Gastrocnemius medialis (tissue), 4 donors: ENCODE data around the gene FRY. TPM values are rescaled to one million over a fixed set of nuclear protein-coding genes. Genes with fewer than 3 reads are reported as not detected.
A peak's percentile ranks its signal among the peaks of the same experiment; 100 is the strongest.

Experiments
- ATAC-seq, 2 donors: fragments of 150-250 bp; one replicate each; pipeline ENCODE4 v1.9.1; 2016
- DNase-seq, 2 donors: peaks; one replicate each; pipeline ENCODE4 v3.0.0-alpha.2; 2019
- H3K27ac ChIP-seq, 4 donors: fragments of 200-600 bp; sonication (generic); 1 replicate in 1 of 4; 2 replicates in 3 of 4; pipeline ENCODE4 v1.5.1; 2016 to 2018; ENCODE audit warnings: mild to moderate bottlenecking in 2 of 4, moderate library complexity in 1 of 4
- H3K27me3 ChIP-seq, 3 donors: fragments of 200-600 bp; sonication (generic) in 2 of 3; 1 replicate in 1 of 3; 2 replicates in 2 of 3; pipeline versions ENCODE4 v1.5.1 to v1.6.0; 2016 to 2019; ENCODE audit warnings: mild to moderate bottlenecking in 1 of 3, moderate library complexity in 1 of 3
- H3K36me3 ChIP-seq, 2 donors: fragments of 200-600 bp; sonication (generic) in 1 of 2; one replicate each; pipeline ENCODE4 v1.5.1; 2017 to 2018
- H3K4me1 ChIP-seq, 2 donors: fragments of 200-600 bp; sonication (generic) in 1 of 2; one replicate each; pipeline ENCODE4 v1.5.1; 2016 to 2017; ENCODE audit warnings: mild to moderate bottlenecking in 2 of 2
- H3K4me3 ChIP-seq, 4 donors: fragments of 200-600 bp; sonication (generic) in 3 of 4; 1 replicate in 1 of 4; 2 replicates in 3 of 4; pipeline ENCODE4 v1.5.1; 2016 to 2019; ENCODE audit warnings: mild to moderate bottlenecking in 2 of 4
- H3K9me3 ChIP-seq, 3 donors: fragments of 200-600 bp; sonication (generic) in 2 of 3; 1 replicate in 1 of 3; 2 replicates in 2 of 3; pipeline ENCODE4 v1.5.1; 2016 to 2019
- POLR2A ChIP-seq, 2 donors: fragments of 450-650 bp; IDR thresholded peaks; one replicate each; pipeline ENCODE4 v1.6.1; 2017; ENCODE audit warnings: antibody characterized with exemption in 2 of 2, mild to moderate bottlenecking in 2 of 2, moderate library complexity in 2 of 2
- in situ Hi-C, 4 donors: fragments of 200-750 bp; cut with MboI; loops; one replicate each; pipeline versions ENCODE4 v1.15.0 to v1.8.0; 2017; ENCODE audit warnings: low sequenced_read_pairs in 4 of 4
- intact Hi-C: fragments of 100-400 bp; cut with DNase I; formaldehyde crosslinking; loops from one replicate; pipeline ENCODE4 v1.15.1; 2023; ENCODE audit warnings: low total_unique reads
- total RNA-seq, 4 donors: library from RNA; depleted of rRNA; stranded (reverse); fragments of >200 nt; gene quantifications; one replicate each; pipeline versions ENCODE4 v1.1.0 to v1.2.3, GENCODE V29; 2016
- TF ChIP-seq, protein P1 (sequence below), 5 experiments: fragments of 450-650 bp in 3 of 5; fragments of 200-600 bp in 2 of 5; sonication (generic) in 2 of 5; IDR thresholded peaks in 4 of 5; conservative IDR thresholded peaks in 1 of 5; 1 replicate in 4 of 5; 2 replicates in 1 of 5; pipeline ENCODE4 v1.5.1; 2016 to 2019; ENCODE audit warnings: antibody characterized with exemption in 5 of 5, mild to moderate bottlenecking in 3 of 5, moderate library complexity in 3 of 5

FRY gene
- total RNA-seq, 4 donors from 2014 or later = 10.1 to 48.3 (median 21.4) TPM

DNA sequence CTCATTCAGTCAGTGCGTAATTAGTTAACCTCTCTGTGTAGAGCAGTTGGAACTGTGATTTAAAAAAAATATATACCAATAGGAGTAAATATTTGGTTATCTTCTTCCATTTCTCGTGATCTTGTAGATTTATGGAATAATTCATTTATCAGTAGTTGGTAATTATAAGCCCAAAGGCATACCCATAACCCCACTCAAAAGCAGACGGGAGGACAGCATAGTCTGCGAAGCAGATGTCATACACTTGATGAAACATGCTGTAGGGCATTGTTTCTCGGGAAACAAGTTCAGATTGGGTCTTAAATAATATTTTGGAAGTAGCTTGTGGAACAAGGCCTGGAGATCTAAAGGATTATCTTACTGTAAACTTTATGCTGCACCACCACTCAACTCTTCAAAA, 119.7 kb downstream of the FRY start:
- no peak for TF ChIP-seq POLR2A (IDR thresholded peaks at IDR 0.05)
- TF ChIP-seq, protein P1, sequence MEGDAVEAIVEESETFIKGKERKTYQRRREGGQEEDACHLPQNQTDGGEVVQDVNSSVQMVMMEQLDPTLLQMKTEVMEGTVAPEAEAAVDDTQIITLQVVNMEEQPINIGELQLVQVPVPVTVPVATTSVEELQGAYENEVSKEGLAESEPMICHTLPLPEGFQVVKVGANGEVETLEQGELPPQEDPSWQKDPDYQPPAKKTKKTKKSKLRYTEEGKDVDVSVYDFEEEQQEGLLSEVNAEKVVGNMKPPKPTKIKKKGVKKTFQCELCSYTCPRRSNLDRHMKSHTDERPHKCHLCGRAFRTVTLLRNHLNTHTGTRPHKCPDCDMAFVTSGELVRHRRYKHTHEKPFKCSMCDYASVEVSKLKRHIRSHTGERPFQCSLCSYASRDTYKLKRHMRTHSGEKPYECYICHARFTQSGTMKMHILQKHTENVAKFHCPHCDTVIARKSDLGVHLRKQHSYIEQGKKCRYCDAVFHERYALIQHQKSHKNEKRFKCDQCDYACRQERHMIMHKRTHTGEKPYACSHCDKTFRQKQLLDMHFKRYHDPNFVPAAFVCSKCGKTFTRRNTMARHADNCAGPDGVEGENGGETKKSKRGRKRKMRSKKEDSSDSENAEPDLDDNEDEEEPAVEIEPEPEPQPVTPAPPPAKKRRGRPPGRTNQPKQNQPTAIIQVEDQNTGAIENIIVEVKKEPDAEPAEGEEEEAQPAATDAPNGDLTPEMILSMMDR (IDR thresholded peaks at IDR 0.05 in 4 of 5, conservative IDR thresholded peaks at IDR 0.05 in 1 of 5) = no peak
- Histone ChIP-seq H3K4me3 (no peak overlapping the region), H3K36me3 (peaks cover 0 to 20% of the 10 kb centered on the region in 2 donors), H3K9me3 (no peaks in the 10 kb centered on the region), H3K4me1 (no peaks in the 10 kb centered on the region), H3K27me3 (no peaks in the 10 kb centered on the region), H3K27ac (peak overlapping the region in 3 of 4 donors; percentile 9 to 53 (median 33))
- intact Hi-C loops (no loop called here), in situ Hi-C loops (no loop called here)
- no peak for ATAC-seq
- no peak for DNase-seq

DNA sequence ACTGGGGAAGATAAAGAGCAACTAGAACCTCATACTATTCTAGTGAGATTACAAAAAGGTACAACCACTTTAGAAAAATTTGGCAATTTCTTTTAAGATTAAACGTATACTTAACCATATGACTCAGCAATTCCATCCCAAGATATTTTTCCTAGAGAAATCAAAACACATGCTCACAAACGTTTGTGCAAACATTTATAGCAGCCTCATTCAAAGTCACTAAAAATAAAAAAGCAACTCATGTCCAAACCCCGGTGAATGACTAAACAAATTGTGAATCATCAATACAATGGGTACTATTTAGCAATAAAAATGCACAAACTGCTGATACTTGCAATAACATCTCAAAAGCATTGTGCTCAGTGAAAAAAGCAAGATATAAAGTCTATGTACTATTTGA, 121.5 kb downstream of the FRY start:
- Histone ChIP-seq H3K9me3 (no peaks in the 10 kb centered on the region), H3K36me3 (peaks cover 0 to 12% of the 10 kb centered on the region in 2 donors), H3K27me3 (no peaks in the 10 kb centered on the region), H3K4me1 (no peaks in the 10 kb centered on the region), H3K27ac (peak overlapping the region in 1 of 4 donors; percentile 17), H3K4me3 (no peak overlapping the region)
- no peak for TF ChIP-seq POLR2A (IDR thresholded peaks at IDR 0.05)
- TF ChIP-seq, protein P1 (IDR thresholded peaks at IDR 0.05 in 4 of 5, conservative IDR thresholded peaks at IDR 0.05 in 1 of 5) = no peak
- DNase-seq = no peak
- intact Hi-C loops (no loop called here), in situ Hi-C loops (no loop called here)
- ATAC-seq = no peak

DNA sequence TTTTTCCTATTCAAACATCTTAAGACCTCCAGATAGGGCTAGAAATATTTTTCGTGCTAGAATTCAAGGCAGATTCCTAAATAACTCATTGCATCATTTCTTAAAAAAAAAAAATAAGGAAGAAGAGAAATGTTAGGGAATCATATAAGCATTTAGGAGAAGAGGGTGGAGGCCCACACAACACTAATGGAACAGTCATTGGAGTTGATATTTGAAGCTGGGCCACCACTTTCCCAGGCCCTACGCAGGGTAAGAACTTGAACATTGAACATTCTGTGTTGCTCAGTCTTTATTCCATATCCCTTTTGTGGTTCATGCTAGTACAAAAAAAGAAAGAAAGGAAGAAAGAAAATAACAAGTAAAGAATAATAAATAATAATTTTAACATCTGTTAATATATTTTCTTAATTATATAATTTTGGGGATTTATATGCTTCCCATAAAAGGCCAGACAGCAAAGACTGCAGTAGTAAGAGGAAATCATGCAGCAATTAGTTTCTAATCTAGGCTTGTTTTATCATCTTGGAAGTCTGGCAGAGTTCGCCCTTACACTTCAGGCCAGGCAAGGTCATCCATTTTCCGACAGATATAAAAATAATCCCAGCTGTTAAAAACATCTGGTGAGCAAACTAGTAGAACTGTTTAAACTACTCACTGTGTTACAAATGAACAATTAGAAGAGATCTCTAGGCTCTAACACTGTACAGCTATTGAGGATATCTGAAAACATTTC, 127.7 kb downstream of the FRY start:
- in situ Hi-C loops (no loop called here), intact Hi-C loops (no loop called here)
- DNase-seq (no peak), ATAC-seq (peak in 1 of 2 donors; percentile 33)
- Histone ChIP-seq H3K9me3 (no peaks in the 10 kb centered on the region), H3K4me1 (peaks cover 6 to 10% of the 10 kb centered on the region in 2 donors), H3K4me3 (no peak overlapping the region), H3K27ac (peak overlapping the region; percentile 2 to 26 (median 8)), H3K36me3 (peaks cover 0 to 4% of the 10 kb centered on the region in 2 donors), H3K27me3 (no peaks in the 10 kb centered on the region)
- TF ChIP-seq, protein P1 (IDR thresholded peaks at IDR 0.05 in 4 of 5, conservative IDR thresholded peaks at IDR 0.05 in 1 of 5) = no peak
- no peak for TF ChIP-seq POLR2A (IDR thresholded peaks at IDR 0.05)

DNA sequence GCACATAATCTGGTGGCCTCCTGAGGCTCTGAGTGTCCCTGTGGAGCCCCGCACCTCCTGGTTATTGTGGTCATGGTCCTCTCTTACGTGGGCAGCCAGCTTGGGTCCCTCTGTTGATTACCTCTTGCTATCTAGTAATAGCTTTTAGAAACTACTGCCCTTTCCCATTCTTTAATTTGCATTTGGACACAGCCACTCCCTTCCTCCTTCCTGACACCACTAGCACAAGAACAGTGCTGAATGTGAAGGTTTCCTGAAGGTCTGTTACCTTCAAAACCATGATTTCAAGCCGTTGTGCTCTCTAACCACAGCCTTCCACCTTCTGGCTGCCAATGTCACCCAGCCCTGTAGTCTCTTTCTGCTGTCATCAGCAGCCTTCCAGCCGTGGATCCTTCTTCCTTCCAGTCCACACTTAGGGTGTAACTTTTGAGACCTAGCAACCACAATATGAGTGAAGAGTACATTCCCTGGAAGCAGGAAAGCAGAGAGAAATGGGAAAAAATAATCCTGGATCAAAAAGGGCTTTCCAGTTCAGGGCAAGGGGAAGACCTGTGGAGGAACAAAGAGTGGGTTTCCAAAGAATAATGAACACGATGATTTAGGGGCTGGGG, 130.9 kb downstream of the FRY start:
- Histone ChIP-seq H3K4me1 (peaks cover 6 to 10% of the 10 kb centered on the region in 2 donors), H3K36me3 (peaks cover 0 to 9% of the 10 kb centered on the region in 2 donors), H3K27ac (no peak overlapping the region), H3K27me3 (no peaks in the 10 kb centered on the region), H3K4me3 (no peak overlapping the region), H3K9me3 (no peaks in the 10 kb centered on the region)
- DNase-seq = no peak
- no peak for ATAC-seq
- TF ChIP-seq POLR2A (IDR thresholded peaks at IDR 0.05) = no peak
- TF ChIP-seq, protein P1 (IDR thresholded peaks at IDR 0.05 in 4 of 5, conservative IDR thresholded peaks at IDR 0.05 in 1 of 5) = no peak
- intact Hi-C loops = loop anchor here (5.0 kb wide), 1 partner anchor 255 kb away; no protein-coding TSS in a partner anchor
- in situ Hi-C loops = no loop called here
